ENCODE results near the gene UBN1.

Gene UBN1

GRCh38 chr16:4814542-4815173 is 32.6 kb upstream of the UBN1 start:
- no peak for DNase-seq

- no peak for DNase-seq
Observed at GRCh38 chr16:4820652-4821051, 26.6 kb upstream of the UBN1 start.

GRCh38 chr16:4825196-4825595 is 22.1 kb upstream of the UBN1 start:
- no peak for DNase-seq

GRCh38 chr16:4826526-4826925 is 20.8 kb upstream of the UBN1 start:
- DNase-seq, result no peak

GRCh38 chr16:4826980-4827379 is 20.3 kb upstream of the UBN1 start:
- DNase-seq, result no peak

- DNase-seq, result no peak
Observed at GRCh38 chr16:4828567-4829321, 18.5 kb upstream of the UBN1 start.

- DNase-seq, result no peak
Observed at GRCh38 chr16:4830408-4830807, 16.9 kb upstream of the UBN1 start.

- DNase-seq, result no peak
Observed at GRCh38 chr16:4831616-4832015, 15.7 kb upstream of the UBN1 start.

GRCh38 chr16:4832698-4833343 is 14.5 kb upstream of the UBN1 start:
- no peak for DNase-seq

- no peak for DNase-seq
Observed at GRCh38 chr16:4833584-4833983, 13.7 kb upstream of the UBN1 start.

- DNase-seq, result no peak
Observed at GRCh38 chr16:4836727-4837126, 10.6 kb upstream of the UBN1 start.

GRCh38 chr16:4837733-4838501 is 9.4 kb upstream of the UBN1 start:
- DNase-seq, result no peak

GRCh38 chr16:4839942-4840341 is 7.3 kb upstream of the UBN1 start:
- no peak for DNase-seq

GRCh38 chr16:4840984-4841383 is 6.3 kb upstream of the UBN1 start:
- no peak for DNase-seq

GRCh38 chr16:4846503-4846900 is 779 bp upstream of the UBN1 start:
- DNase-seq, result peak; percentile 9 to 12

- DNase-seq, result peak; percentile 9 to 23
Observed at GRCh38 chr16:4847774-4848587, 700 bp downstream of the UBN1 start.

GRCh38 chr16:4850211-4850610 is 2.9 kb downstream of the UBN1 start:
- no peak for DNase-seq

GRCh38 chr16:4852221-4852872 is 5.1 kb downstream of the UBN1 start:
- DNase-seq, result no peak

GRCh38 chr16:4855371-4855770 is 8.1 kb downstream of the UBN1 start:
- DNase-seq, result no peak

- DNase-seq, result no peak
Observed at GRCh38 chr16:4855804-4856203, 8.5 kb downstream of the UBN1 start.

GRCh38 chr16:4859190-4859899 is 12.1 kb downstream of the UBN1 start:
- DNase-seq, result no peak
